Measurements from ENCODE around the gene CABP7.

GRCh38 chr22:29718949-29719898, 579 bp upstream of the CABP7 start:
- TF ChIP-seq CTCF (IDR thresholded peaks at IDR 0.05): no peak
- no peak for TF ChIP-seq POLR2A (IDR thresholded peaks at IDR 0.05)
